ENCODE results near the gene C11orf65.

Gene C11orf65

DNA sequence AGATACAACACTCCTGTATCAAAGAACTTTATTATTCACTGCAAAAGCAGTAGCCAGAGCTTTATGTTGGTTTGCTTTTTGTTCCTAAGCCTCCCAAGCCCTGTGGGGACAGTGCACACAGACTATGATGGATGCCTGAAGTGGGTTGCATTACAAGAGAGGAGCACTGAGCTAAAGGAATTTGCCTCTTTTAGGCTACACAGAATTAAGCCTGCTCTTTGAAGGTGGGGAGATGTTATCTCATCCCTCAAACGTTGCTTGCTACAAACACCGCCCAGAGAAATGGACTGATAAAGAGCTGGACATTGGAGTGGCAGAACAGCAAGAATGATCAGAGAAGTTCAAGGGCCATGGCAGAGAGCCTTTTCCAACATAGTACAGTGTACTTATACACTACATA, 33.4 kb upstream of the C11orf65 start:
- no peak overlapping the region for H3K27ac ChIP-seq
- no peak for TF ChIP-seq ZFX (IDR thresholded peaks at IDR 0.05; ENCODE audit: borderline replicate concordance)
- TF ChIP-seq, protein P1, sequence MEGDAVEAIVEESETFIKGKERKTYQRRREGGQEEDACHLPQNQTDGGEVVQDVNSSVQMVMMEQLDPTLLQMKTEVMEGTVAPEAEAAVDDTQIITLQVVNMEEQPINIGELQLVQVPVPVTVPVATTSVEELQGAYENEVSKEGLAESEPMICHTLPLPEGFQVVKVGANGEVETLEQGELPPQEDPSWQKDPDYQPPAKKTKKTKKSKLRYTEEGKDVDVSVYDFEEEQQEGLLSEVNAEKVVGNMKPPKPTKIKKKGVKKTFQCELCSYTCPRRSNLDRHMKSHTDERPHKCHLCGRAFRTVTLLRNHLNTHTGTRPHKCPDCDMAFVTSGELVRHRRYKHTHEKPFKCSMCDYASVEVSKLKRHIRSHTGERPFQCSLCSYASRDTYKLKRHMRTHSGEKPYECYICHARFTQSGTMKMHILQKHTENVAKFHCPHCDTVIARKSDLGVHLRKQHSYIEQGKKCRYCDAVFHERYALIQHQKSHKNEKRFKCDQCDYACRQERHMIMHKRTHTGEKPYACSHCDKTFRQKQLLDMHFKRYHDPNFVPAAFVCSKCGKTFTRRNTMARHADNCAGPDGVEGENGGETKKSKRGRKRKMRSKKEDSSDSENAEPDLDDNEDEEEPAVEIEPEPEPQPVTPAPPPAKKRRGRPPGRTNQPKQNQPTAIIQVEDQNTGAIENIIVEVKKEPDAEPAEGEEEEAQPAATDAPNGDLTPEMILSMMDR (IDR thresholded peaks at IDR 0.05), result no peak

DNA sequence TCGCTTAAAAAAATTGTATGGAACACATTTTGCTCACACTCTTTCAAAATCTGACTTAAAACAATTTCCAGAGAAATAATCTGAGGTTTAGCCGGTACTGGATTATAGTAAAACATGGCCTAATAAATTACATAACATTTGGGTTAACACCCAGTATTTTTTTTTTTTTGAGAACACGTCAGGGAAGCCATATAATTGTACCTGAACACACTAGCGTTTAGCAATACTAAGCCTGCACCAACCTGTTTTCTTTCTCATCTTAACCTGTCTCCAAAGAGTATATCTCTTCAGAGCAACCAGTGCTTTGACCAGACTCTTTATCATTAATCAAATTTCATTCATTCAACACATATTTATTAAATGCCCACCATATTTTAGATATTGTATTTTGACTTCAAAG, 32.8 kb upstream of the C11orf65 start:
- TF ChIP-seq ZFX (IDR thresholded peaks at IDR 0.05; ENCODE audit: borderline replicate concordance), result no peak
- TF ChIP-seq, protein P1 (IDR thresholded peaks at IDR 0.05), result no peak
- no peak overlapping the region for H3K27ac ChIP-seq

DNA sequence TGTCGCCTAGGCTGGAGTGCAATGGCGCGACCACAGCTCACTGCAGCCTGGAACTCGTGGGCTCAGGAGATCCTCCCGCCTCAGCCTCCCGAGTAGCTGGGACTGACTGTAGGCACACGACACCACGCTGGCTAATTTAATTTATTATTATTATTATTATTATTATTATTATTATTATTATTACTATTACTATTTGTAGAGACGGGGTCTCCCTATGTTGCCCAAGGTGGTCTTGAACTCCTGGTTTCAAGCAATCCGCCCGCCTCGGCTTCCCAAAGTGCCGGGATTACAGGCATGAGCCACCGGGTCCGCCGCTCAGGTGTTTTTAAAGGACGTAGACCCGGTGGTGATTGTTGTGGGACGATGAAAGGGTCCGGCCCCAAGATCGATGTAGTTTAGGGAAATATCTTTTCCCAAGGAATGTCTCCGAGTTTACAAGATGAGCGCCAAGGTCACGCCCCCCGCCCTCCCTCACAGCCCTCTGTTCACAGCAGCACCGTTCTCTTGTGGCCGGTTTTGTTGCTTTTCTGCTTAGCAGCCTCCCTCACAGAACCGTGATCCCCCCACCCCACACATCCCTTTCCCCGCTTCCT, 31.6 kb upstream of the C11orf65 start:
- peak overlapping the region; percentile 94 for H3K27ac ChIP-seq
- TF ChIP-seq ZFX (IDR thresholded peaks at IDR 0.05; ENCODE audit: borderline replicate concordance), result no peak
- TF ChIP-seq, protein P1 (IDR thresholded peaks at IDR 0.05), result no peak

DNA sequence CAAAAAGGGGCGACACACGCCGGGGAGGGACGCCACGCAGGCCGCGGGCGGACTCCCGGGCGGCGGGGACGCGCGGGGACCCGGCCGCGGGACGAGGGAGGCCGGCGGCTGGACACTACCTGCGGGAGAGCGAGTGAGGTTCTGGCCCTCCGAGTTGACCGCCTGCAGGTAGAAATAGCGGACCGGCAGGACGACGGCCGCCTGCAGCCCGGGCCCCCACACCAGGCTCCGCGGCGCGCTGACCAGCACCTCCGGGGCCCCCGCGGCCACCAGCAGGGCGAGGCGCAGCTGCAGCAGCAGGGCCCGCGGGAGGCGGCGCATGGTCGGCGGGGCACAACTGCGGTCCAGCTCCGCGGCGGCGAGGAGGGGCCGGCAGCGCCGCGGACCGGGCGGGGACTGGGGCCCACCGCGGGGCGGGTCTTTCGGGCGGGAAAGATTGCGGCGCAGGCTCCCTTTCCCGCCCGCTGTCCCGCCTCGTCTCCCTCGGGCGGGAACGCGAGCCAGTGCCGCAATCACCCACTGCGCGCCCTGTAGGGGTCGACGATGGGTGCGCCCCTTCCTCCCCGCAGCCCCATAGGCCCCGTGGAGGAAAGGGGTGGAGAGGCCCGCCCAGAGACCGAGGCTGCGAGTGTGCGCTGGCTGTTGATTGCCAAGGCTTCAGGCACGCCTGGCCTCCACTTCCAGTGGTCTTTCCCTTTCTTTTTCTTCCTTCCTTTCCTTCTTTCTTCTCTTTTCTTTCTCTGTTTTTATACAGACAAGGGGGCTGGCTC, 30.9 kb upstream of the C11orf65 start, which contains the start of gene POGLUT3:
POGLUT3 (minus strand) TSS at position 339 of the 770 bp plus-strand sequence; CDS start at position 321, 18 bp downstream.
- peak within 1 kb of the TSS; percentile 94 for H3K27ac ChIP-seq
- TF ChIP-seq ZFX (IDR thresholded peaks at IDR 0.05; ENCODE audit: borderline replicate concordance), result no peak
- TF ChIP-seq, protein P1 (IDR thresholded peaks at IDR 0.05), result peak; percentile 2; the same call in 1 of the 2 replicates

DNA sequence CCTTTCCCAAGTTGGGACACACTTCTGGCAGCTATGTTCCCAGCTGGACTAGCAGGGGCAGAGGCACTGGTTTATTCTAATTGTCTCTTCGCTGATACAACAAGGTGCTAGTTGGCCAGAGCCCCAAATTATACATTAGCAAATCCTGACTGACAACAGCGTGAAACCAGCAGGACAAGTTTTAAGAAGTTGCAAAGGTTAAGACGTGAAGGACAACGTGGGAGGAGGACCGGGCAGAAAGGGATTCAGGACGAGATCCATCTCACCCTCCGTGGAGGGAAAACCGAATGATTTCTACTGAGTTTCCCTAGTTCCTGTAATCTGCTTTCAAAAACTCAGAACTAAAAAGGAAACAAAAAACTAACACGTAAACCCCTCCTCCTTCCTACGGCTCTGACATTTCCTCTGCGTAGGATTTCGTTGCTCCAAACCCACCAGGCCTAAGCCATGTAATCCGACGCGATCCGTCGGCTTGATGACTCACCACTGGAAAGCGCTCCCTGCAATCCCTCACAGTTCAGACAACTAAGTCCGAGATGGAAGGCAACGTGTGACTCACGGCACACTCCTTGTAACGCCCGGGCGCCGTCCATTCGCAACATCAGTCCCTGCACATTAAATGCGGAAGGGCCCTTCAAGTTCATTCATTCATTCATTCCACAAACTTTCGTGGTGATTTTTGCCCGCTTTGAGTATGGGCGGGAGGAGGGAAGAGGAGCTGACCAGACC, 30.2 kb upstream of the C11orf65 start:
- no peak for TF ChIP-seq ZFX (IDR thresholded peaks at IDR 0.05; ENCODE audit: borderline replicate concordance)
- TF ChIP-seq, protein P1 (IDR thresholded peaks at IDR 0.05), result no peak
- peak overlapping the region; percentile 94 for H3K27ac ChIP-seq

DNA sequence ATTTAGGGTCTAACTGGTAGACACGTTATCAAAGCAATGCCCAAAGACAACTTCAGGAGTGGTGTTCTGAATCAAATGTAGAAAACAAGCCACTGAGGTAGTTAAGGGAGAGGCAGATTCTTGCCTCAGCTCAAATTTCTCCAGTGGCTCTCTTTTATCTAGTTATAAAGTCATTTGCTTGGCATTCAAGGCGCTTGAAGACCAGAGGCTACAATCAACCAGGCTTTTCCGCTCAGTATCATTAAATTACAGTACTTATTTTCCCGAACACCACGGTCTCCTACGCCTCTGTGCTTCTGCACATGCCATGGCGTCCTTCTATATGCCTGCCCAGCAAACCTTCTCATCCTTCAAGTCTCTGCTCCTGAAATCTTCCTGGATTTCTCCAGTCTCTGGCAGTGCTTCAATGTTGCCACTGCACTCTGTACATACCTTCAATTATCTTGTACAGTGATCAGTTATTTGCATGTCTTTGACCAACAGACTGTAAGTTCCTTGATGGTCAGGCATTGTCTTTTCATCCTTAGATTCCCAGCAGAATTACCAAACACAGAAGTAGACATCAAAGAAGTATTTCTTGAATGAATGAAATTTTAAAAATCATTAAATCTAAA, 29.4 kb upstream of the C11orf65 start:
- H3K27ac ChIP-seq, result peak overlapping the region; percentile 94
- TF ChIP-seq ZFX (IDR thresholded peaks at IDR 0.05; ENCODE audit: borderline replicate concordance), result no peak
- TF ChIP-seq, protein P1 (IDR thresholded peaks at IDR 0.05), result no peak

Measured in 22Rv1 (cell line).